Natural killer cell (primary cell): Measurements from ENCODE around the gene RBM19. TPM values are rescaled to one million over a fixed set of nuclear protein-coding genes. Genes with fewer than 3 reads are reported as not detected.

Experiments used
- ATAC-seq, 3 donors: fragments of 150-1000 bp in 2 of 3; fragments of 200-7000 bp in 1 of 3; cut with Tn5 transposase; 1 replicate in 1 of 3; 2 replicates in 2 of 3; pipeline ENCODE4 v1.10.0; 2021; ENCODE audit warnings: mild to moderate bottlenecking in 2 of 3, moderate library complexity in 2 of 3
- DNase-seq, 2 donors: peaks; one replicate each; pipeline versions ENCODE4 v3.0.0 to v3.0.0-alpha.2; 2013 to 2021; ENCODE audit warnings: mixed read lengths in 1 of 2
- H3K27ac ChIP-seq: one replicate; pipeline ENCODE4 v1.5.1; 2013; ENCODE audit warnings: mild to moderate bottlenecking, low read length
- H3K27me3 ChIP-seq: one replicate; pipeline ENCODE4 v1.6.1; 2013; ENCODE audit warnings: low read length; ENCODE audit not compliant: control insufficient read depth, insufficient read depth
- H3K36me3 ChIP-seq: one replicate; pipeline ENCODE4 v1.6.1; 2013; ENCODE audit warnings: low read length; ENCODE audit not compliant: control insufficient read depth, insufficient read depth
- H3K4me1 ChIP-seq: one replicate; pipeline ENCODE4 v1.6.1; 2013; ENCODE audit warnings: low read length; ENCODE audit not compliant: control insufficient read depth, insufficient read depth
- H3K4me3 ChIP-seq: one replicate; pipeline ENCODE4 v1.5.1; 2013; ENCODE audit warnings: low read length
- H3K9me3 ChIP-seq: one replicate; pipeline ENCODE4 v1.6.1; 2013; ENCODE audit warnings: low read length; ENCODE audit not compliant: control insufficient read depth, insufficient read depth
- H3K27ac Mint-ChIP-seq, 2 donors: one replicate each; pipeline ENCODE4 v1.8.0; 2022; ENCODE audit warnings: mild to moderate bottlenecking in 2 of 2, mixed read lengths in 2 of 2, moderate library complexity in 1 of 2
- H3K27me3 Mint-ChIP-seq, 2 donors: one replicate each; pipeline ENCODE4 v1.8.0; 2022; ENCODE audit warnings: low read depth in 2 of 2, mixed read lengths in 2 of 2
- H3K36me3 Mint-ChIP-seq: one replicate; pipeline ENCODE4 v1.8.0; 2022; ENCODE audit warnings: mixed read lengths
- H3K4me1 Mint-ChIP-seq, 2 donors: one replicate each; pipeline ENCODE4 v1.8.0; 2022; ENCODE audit warnings: mixed read lengths in 2 of 2
- H3K4me3 Mint-ChIP-seq: one replicate; pipeline ENCODE4 v1.8.0; 2022; ENCODE audit warnings: mild to moderate bottlenecking, moderate library complexity, mixed read lengths
- H3K9me3 Mint-ChIP-seq, 2 donors: one replicate each; pipeline ENCODE4 v1.8.0; 2022; ENCODE audit warnings: mixed read lengths in 2 of 2
- CTCF ChIP-seq: fragments of 200-600 bp; IDR thresholded peaks from one replicate; pipeline ENCODE4 v1.8.0; 2022; ENCODE audit warnings: antibody characterized with exemption
- WGBS: methylation state at CpG from one replicate; pipeline ENCODE4 v1.1.7; 2013; ENCODE audit warnings: missing lambda C conversion rate; ENCODE audit not compliant: insufficient coverage; 5-methylcytosine and 5-hydroxymethylcytosine counted together
- intact Hi-C: fragments of 100-400 bp; cut with micrococcal nuclease; formaldehyde crosslinking; loops from one replicate; pipeline ENCODE4 v1.14.2; 2022
- total RNA-seq, 4 donors: library from RNA; stranded (reverse); fragments of 120-200 nt in 1 of 4; gene quantifications; one replicate each; pipeline versions ENCODE4 v1.2.3 to v1.2.4, GENCODE V29; 2013 to 2022

RBM19 gene
- total RNA-seq, 3 donors from 2014 or later (not counting 1 experiment from before 2014, with no cell fraction given) = 49.9 to 70.6 (median 60.9) TPM

GRCh38 chr12:113945174-113946173 lies 20.7 kb downstream of the RBM19 start:
- TF ChIP-seq CTCF = no peak
- no peaks in the 10 kb centered on the region for H3K27me3 ChIP-seq
- Mint-ChIP-seq H3K27me3 (no peaks in the 10 kb centered on the region), H3K9me3 (no peaks in the 10 kb centered on the region), H3K4me1 (no peaks in the 10 kb centered on the region), H3K4me3 (no peak overlapping the region), H3K36me3 (peaks cover 17% of the 10 kb centered on the region), H3K27ac (no peak overlapping the region)
- no peak overlapping the region for H3K4me3 ChIP-seq
- WGBS = 96% methylated on average over 20 of the region's 20 CpGs
- no peaks in the 10 kb centered on the region for H3K4me1 ChIP-seq
- ATAC-seq (no peak), DNase-seq (no peak)
- H3K36me3 ChIP-seq = peaks cover 82% of the 10 kb centered on the region
- intact Hi-C loops = no loop called here
- no peaks in the 10 kb centered on the region for H3K9me3 ChIP-seq
- H3K27ac ChIP-seq = no peak overlapping the region

- no peak for DNase-seq
- peaks cover 79% of the 10 kb centered on the region for H3K36me3 ChIP-seq
- TF ChIP-seq CTCF = no peak
- H3K27me3 ChIP-seq = no peaks in the 10 kb centered on the region
- no peak overlapping the region for H3K27ac ChIP-seq
- intact Hi-C loops = no loop called here
- Mint-ChIP-seq H3K4me1 (no peaks in the 10 kb centered on the region), H3K4me3 (no peak overlapping the region), H3K9me3 (no peaks in the 10 kb centered on the region), H3K36me3 (peaks cover 14% of the 10 kb centered on the region), H3K27ac (no peak overlapping the region), H3K27me3 (no peaks in the 10 kb centered on the region)
- H3K4me1 ChIP-seq = no peaks in the 10 kb centered on the region
- no peak for ATAC-seq
- no peaks in the 10 kb centered on the region for H3K9me3 ChIP-seq
- 96% methylated on average over 15 of the region's 15 CpGs for WGBS
- no peak overlapping the region for H3K4me3 ChIP-seq
Measured at GRCh38 chr12:113942209-113942608, 23.9 kb downstream of the RBM19 start.

GRCh38 chr12:113941208-113941486 lies 25.0 kb downstream of the RBM19 start:
- no peaks in the 10 kb centered on the region for H3K4me1 Mint-ChIP-seq
- no peak for ATAC-seq
- H3K36me3 ChIP-seq = peaks cover 80% of the 10 kb centered on the region
- H3K4me3 Mint-ChIP-seq = no peak overlapping the region
- no peak overlapping the region for H3K4me3 ChIP-seq
- no peaks in the 10 kb centered on the region for H3K9me3 Mint-ChIP-seq
- peaks cover 14% of the 10 kb centered on the region for H3K36me3 Mint-ChIP-seq
- H3K4me1 ChIP-seq = no peaks in the 10 kb centered on the region
- no peak overlapping the region for H3K27ac ChIP-seq
- no peak for TF ChIP-seq CTCF
- no peaks in the 10 kb centered on the region for H3K27me3 Mint-ChIP-seq
- no peak overlapping the region for H3K27ac Mint-ChIP-seq
- WGBS = 100% methylated on average over 1 of the region's 1 CpG
- H3K27me3 ChIP-seq = no peaks in the 10 kb centered on the region
- H3K9me3 ChIP-seq = no peaks in the 10 kb centered on the region
- DNase-seq = no peak
- intact Hi-C loops = no loop called here
